Thyroid gland (tissue), 4 donors: ENCODE results near the gene SPEM3.

Source experiments
- POLR2A ChIP-seq, 2 donors: fragments of 450-650 bp; IDR thresholded peaks; one replicate each; pipeline ENCODE4 v1.6.1; 2017; ENCODE audit warnings: antibody characterized with exemption in 2 of 2, mild to moderate bottlenecking in 2 of 2, moderate library complexity in 1 of 2
- TF ChIP-seq, protein P1 (sequence below), 6 experiments: fragments of 200-600 bp in 3 of 6; fragments of 450-650 bp in 3 of 6; sonication (generic) in 3 of 6; IDR thresholded peaks; one replicate each; pipeline ENCODE4 v1.5.1; 2016 to 2019; ENCODE audit warnings: antibody characterized with exemption in 6 of 6, mild to moderate bottlenecking in 2 of 6, inconsistent platforms in 1 of 6, moderate library complexity in 1 of 6

DNA sequence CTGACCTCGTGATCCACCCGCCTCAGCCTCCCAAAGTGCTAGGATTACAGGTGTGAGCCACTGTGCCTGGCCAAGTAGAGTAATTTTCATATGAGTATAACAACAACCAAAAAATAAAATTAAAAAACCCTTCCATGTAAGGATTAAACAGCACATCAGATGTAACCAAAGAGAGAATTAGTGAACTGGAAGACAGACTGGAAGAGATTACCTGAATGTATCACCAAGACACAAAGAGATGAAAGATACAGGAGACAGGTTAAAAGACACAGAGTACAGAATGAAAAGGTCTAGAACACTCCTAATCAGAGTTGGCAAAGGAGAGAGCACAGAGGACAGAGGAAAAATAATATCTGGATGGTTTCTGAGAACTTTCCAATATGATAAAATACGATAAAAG, 49.5 kb upstream of the SPEM3 start:
- TF ChIP-seq, protein P1, sequence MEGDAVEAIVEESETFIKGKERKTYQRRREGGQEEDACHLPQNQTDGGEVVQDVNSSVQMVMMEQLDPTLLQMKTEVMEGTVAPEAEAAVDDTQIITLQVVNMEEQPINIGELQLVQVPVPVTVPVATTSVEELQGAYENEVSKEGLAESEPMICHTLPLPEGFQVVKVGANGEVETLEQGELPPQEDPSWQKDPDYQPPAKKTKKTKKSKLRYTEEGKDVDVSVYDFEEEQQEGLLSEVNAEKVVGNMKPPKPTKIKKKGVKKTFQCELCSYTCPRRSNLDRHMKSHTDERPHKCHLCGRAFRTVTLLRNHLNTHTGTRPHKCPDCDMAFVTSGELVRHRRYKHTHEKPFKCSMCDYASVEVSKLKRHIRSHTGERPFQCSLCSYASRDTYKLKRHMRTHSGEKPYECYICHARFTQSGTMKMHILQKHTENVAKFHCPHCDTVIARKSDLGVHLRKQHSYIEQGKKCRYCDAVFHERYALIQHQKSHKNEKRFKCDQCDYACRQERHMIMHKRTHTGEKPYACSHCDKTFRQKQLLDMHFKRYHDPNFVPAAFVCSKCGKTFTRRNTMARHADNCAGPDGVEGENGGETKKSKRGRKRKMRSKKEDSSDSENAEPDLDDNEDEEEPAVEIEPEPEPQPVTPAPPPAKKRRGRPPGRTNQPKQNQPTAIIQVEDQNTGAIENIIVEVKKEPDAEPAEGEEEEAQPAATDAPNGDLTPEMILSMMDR (IDR thresholded peaks at IDR 0.05): no peak
- TF ChIP-seq POLR2A (IDR thresholded peaks at IDR 0.05): no peak
